NCI-H526 treated with DMSO at 0.1 percent for 48 hours (cell line): ENCODE measurements around the gene SLC44A5.

ENCODE experiments used
- DNase-seq: peaks from one replicate; lab custom pipeline; 2025; lab: John Stamatoyannopoulos, UW

The SLC44A5 gene

DNA sequence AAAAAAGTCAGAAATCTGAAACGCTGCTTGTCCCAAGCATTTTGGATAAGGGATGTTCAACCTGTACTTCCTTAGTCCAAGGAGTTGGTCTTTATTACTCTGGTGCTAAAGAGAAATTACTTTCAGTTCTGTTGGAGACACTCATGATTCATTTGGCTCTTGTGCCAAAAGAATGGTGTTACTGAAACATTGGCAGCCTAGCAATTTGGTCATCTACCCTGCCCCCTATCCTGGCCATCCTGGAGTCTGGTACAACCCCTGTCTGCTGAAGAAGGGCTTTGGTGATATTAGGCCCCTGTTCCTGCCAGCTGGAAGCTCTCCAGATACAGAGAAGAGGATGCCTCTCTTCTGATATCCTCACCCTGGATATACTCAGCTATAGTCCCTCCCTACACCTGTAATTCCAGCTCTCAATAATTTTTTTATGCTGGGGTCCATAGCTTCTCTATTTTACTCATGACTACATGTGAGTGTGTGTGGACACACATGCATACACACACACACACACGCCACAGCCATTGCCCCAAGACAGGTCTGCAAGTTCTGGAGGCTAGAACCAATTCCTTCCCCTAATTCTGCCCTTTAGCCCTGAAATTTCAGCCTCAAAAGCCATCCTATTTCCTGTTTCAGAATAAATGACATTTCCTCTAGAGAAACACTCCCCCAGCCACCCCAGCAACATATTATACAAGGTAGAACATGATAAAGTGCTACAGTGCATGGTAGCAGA lies 436.7 kb downstream of the SLC44A5 start:
- DNase-seq = no peak

DNA sequence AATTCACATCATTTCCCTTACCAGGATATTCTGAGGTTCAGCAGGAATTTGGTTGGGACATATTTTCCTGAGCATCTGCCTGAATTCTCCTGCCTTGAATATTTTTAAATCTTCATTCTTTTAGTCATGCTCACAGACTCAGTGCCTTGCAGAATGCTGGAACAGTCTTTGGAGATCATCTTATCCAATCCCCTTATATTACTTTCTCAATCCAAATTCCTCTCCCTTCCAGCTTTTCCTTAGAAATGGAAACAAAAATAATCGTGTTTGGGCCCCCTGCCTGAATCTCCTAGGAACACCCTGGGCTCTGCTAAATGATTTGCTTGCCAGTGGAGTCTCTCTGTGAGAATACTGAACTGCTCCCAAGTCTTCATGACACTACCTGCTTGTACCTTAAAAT lies 438.4 kb downstream of the SLC44A5 start:
- DNase-seq = no peak

- DNase-seq = no peak
Measured at GRCh38 chr1:75171876-75172275, 439.0 kb downstream of the SLC44A5 start.

GRCh38 chr1:75170981-75171380 lies 439.9 kb downstream of the SLC44A5 start:
- no peak for DNase-seq

DNA sequence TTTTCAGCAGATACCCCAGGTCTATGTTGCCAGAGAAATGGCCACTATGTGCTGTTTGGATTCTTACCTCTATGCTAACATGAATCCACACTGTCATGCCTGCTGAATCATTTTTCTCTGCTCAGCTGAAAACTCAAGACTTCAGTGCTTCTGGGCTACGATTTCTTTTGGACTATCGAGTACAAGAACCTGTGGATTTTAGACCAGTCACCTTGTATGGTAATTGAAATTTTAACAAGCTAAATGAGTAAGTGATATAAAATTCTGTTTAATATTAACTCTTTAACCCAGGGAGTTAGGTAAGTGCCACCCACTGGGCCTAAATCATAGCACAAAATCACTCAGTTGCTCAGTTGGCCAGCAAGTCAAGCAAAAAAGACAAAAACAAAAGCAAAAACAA lies 440.9 kb downstream of the SLC44A5 start:
- no peak for DNase-seq

GRCh38 chr1:75166821-75167220 lies 444.1 kb downstream of the SLC44A5 start:
- DNase-seq = no peak

GRCh38 chr1:75165264-75165663 lies 445.6 kb downstream of the SLC44A5 start:
- no peak for DNase-seq

DNA sequence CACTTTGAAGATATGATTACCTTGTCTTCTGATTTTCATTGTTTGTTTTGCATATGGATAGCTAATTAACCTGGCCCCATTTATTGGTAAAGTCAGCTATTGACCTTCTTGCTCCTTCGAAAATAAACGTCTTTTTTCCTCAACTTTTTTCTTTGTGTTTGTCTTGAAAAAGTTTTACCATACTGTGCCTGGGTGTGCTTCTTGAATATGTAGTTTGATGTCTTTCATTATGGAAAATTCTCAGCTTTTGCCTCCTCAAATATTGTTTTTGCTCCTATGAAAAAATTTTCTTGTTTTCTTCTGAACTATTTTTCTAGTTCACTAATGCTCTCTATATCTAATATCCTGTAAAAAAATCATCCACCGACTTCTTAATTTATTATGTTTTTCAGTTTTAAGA lies 451.8 kb downstream of the SLC44A5 start:
- DNase-seq = no peak
